A673 (cell line): ENCODE measurements around the gene CHMP3. TPM values are rescaled to one million over a fixed set of nuclear protein-coding genes. Genes with fewer than 3 reads are reported as not detected.
A peak's percentile ranks its signal among the peaks of the same experiment; 100 is the strongest.

ENCODE experiments used
- BruUV-seq: library from RNA; stranded (reverse); fragments of 400-500 nt; replicated peaks from 2 replicates; lab custom pipeline; 2021; lab: Mats Ljungman, UMichigan
- CTCF ChIA-PET: fragments of 300-600 bp; sonication (Branson Sonifier 250); formaldehyde crosslinking; loops from one replicate; lab custom pipeline; 2022; ENCODE audit warnings: antibody characterized with exemption; lab: Charles Lee
- POLR2A ChIA-PET: fragments of 300-600 bp; sonication (Branson Sonifier 250); formaldehyde crosslinking; loops from one replicate; lab custom pipeline; 2022; ENCODE audit warnings: antibody characterized with exemption; ENCODE audit not compliant: low non-redundant PET; lab: Charles Lee
- DNase-seq: peaks from one replicate; pipeline ENCODE4 v3.0.0-alpha.2; 2015; ENCODE audit warnings: low spot score
- H3K27ac ChIP-seq: fragments of 200-600 bp; sonication (generic); 2 replicates; pipeline ENCODE4 v1.5.1; 2016; ENCODE audit warnings: mixed run types, low read depth, mild to moderate bottlenecking, mixed read lengths, antibody characterized with exemption, low read length; ENCODE audit not compliant: poor library complexity, severe bottlenecking
- H3K27me3 ChIP-seq: fragments of 200-600 bp; sonication (generic); replicated peaks from 2 replicates; pipeline ENCODE4 v1.6.1; 2017; ENCODE audit warnings: mixed run types, low read depth, mild to moderate bottlenecking, mixed read lengths, antibody characterized with exemption, low read length; ENCODE audit not compliant: insufficient read depth, poor library complexity
- H3K36me3 ChIP-seq: fragments of 200-600 bp; sonication (generic); 2 replicates; pipeline ENCODE4 v1.6.1; 2016; ENCODE audit warnings: mixed run types, mild to moderate bottlenecking, mixed read lengths, antibody characterized with exemption, low read length; ENCODE audit not compliant: insufficient read depth, poor library complexity, severe bottlenecking
- H3K4me1 ChIP-seq: fragments of 200-600 bp; sonication (generic); 2 replicates; pipeline ENCODE4 v1.6.1; 2017; ENCODE audit warnings: mixed run types, mild to moderate bottlenecking, mixed read lengths, antibody characterized with exemption, low read length; ENCODE audit not compliant: insufficient read depth, poor library complexity, severe bottlenecking
- H3K4me3 ChIP-seq: fragments of 200-600 bp; sonication (generic); 2 replicates; pipeline ENCODE4 v1.5.1; 2016; ENCODE audit warnings: low read depth, mixed run types, mild to moderate bottlenecking, mixed read lengths, low read length; ENCODE audit not compliant: poor library complexity, severe bottlenecking
- H3K9me3 ChIP-seq: fragments of 200-600 bp; sonication (generic); 2 replicates; pipeline ENCODE4 v1.6.1; 2016; ENCODE audit warnings: mixed run types, low read depth, mild to moderate bottlenecking, mixed read lengths, antibody characterized with exemption, low read length; ENCODE audit not compliant: poor library complexity, severe bottlenecking
- EZH2 ChIP-seq: fragments of 200-600 bp; sonication (generic); IDR thresholded peaks from 2 replicates; pipeline ENCODE4 v1.6.1; 2017; ENCODE audit warnings: borderline replicate concordance, low read depth, mild to moderate bottlenecking, mixed read lengths, antibody characterized with exemption, low read length; ENCODE audit not compliant: poor library complexity, severe bottlenecking
- intact Hi-C: fragments of 100-400 bp; cut with micrococcal nuclease; formaldehyde crosslinking; loops from one replicate; pipeline ENCODE4 v1.10.0; 2022; ENCODE audit not compliant: unreplicated experiment
- total RNA-seq: library from RNA; stranded (reverse); gene quantifications from 2 replicates; pipeline ENCODE4 v1.2.3, GENCODE V29; 2021
- TF ChIP-seq, protein P1 (sequence below): fragments of 300-800, 200-600 bp; sonication (generic); conservative IDR thresholded peaks from 2 replicates; pipeline ENCODE4 v1.5.1; 2017; ENCODE audit warnings: low read depth, mild to moderate bottlenecking, antibody characterized with exemption, low read length, moderate library complexity, mixed read lengths

Gene CHMP3
- total RNA-seq, 1 experiment from 2014 or later: 87.5 TPM

DNA sequence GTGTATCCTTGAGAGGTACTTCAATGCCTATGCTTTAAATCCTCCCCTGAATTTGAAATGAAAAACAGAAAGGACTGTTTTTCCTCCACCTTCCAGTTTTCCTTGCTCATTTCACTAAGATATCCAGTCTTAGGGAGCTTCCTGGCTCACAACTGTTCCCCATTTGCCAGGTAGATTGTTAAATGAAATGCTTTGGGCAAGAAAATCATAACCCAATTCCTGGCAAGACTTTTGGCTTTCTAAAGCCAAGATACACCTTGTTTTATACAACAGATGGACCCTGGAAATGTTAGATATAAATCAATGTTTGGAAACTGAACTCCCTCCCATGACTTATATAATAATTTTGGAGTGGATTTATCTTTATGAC lies 3.6 kb upstream of the CHMP3 start:
- Histone ChIP-seq H3K4me3 (no peak overlapping the region), H3K4me1 (peaks cover 7% of the 10 kb centered on the region), H3K27me3 (no peaks in the 10 kb centered on the region), H3K27ac (no peak overlapping the region), H3K9me3 (no peaks in the 10 kb centered on the region), H3K36me3 (no peaks in the 10 kb centered on the region)
- intact Hi-C loops: loop anchor here (5.0 kb wide), 1 partner anchor 55 kb away; the partner anchor contains the start of gene RNF103
- BruUV-seq: no TSS peak
- no peak for TF ChIP-seq EZH2
- TF ChIP-seq, protein P1, sequence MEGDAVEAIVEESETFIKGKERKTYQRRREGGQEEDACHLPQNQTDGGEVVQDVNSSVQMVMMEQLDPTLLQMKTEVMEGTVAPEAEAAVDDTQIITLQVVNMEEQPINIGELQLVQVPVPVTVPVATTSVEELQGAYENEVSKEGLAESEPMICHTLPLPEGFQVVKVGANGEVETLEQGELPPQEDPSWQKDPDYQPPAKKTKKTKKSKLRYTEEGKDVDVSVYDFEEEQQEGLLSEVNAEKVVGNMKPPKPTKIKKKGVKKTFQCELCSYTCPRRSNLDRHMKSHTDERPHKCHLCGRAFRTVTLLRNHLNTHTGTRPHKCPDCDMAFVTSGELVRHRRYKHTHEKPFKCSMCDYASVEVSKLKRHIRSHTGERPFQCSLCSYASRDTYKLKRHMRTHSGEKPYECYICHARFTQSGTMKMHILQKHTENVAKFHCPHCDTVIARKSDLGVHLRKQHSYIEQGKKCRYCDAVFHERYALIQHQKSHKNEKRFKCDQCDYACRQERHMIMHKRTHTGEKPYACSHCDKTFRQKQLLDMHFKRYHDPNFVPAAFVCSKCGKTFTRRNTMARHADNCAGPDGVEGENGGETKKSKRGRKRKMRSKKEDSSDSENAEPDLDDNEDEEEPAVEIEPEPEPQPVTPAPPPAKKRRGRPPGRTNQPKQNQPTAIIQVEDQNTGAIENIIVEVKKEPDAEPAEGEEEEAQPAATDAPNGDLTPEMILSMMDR: no peak
- POLR2A ChIA-PET: no interaction called here
- DNase-seq: no peak
- CTCF ChIA-PET: no interaction called here

DNA sequence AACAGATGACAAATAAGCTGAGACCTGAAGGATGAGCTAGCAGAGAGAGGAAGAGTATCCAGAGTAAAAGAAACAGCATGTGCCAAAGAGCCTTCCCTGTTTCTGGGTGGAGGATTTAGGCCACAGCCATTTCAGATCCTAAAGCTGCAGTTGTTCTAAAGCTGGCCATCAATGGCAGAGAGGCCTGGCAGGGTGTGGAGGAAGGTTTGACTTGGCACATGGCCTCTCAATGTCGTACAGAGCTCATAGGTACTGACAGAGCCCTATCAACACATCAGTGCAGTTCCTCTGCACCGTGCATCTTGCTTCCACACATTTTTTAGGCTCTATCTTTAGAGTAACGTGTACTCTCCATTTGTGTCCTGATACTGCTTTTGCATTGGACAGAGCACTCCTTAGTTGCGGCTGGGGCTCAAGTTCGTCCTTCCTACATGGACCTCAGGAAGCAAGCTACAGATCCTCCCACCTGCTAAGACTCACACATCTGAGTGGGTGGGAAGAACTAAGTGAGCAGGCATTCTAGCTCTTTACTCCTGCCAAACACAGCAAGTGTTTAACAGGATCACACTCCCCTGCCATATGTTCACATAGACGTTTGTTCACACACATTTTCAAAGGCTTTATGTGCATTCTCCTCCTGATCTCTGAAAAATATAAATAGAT lies 3.0 kb upstream of the CHMP3 start:
- H3K4me1 ChIP-seq: peaks cover 11% of the 10 kb centered on the region
- H3K36me3 ChIP-seq: no peaks in the 10 kb centered on the region
- intact Hi-C loops: loop anchor here (5.0 kb wide), 1 partner anchor 56 kb away; the partner anchor contains the start of gene RNF103
- no peak overlapping the region for H3K27ac ChIP-seq
- ChIA-PET POLR2A (no interaction called here), CTCF (no interaction called here)
- H3K27me3 ChIP-seq: no peaks in the 10 kb centered on the region
- DNase-seq: no peak
- no peak overlapping the region for H3K4me3 ChIP-seq
- H3K9me3 ChIP-seq: no peaks in the 10 kb centered on the region
- no TSS peak for BruUV-seq
- TF ChIP-seq, protein P1: no peak
- TF ChIP-seq EZH2: no peak

DNA sequence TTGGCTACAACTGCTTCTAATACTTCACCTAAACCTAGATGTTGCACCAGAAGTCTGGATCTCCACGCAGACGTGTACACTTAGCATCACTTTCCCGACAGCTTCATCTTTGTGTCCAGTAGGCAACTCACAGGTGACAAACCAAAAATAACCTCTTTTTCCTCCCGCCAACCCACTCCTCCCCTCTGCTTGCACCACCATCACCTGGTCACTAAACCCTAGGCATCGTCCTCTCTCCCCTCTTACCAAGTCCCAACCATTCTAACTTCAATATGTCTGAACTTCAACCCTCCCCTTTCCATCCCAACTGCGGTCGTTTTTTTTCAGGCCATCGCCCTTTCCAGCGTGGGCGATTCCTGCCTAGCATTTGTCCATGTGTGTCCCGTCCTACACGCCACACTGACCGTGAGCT lies 413 bp upstream of the CHMP3 start:
- ChIA-PET POLR2A (no interaction called here), CTCF (no interaction called here)
- TF ChIP-seq, protein P1: no peak
- TF ChIP-seq EZH2: no peak
- TSS peak; percentile 99 for BruUV-seq
- intact Hi-C loops: no loop called here
- DNase-seq: no peak
- H3K27ac ChIP-seq: peak overlapping the region; percentile 99
- no peaks in the 10 kb centered on the region for H3K9me3 ChIP-seq
- peaks cover 11% of the 10 kb centered on the region for H3K4me1 ChIP-seq
- H3K36me3 ChIP-seq: no peaks in the 10 kb centered on the region
- H3K4me3 ChIP-seq: peak overlapping the region; percentile 65
- no peaks in the 10 kb centered on the region for H3K27me3 ChIP-seq
